Measurements from ENCODE around the gene NET1. TPM values are rescaled to one million over a fixed set of nuclear protein-coding genes. Genes with fewer than 3 reads are reported as not detected.

The NET1 gene
- total and polyA plus RNA-seq, 2 donors (not counting 3 experiments of a cell fraction or from before 2014, with no cell fraction given), result 14.4 to 46.3 TPM

DNA sequence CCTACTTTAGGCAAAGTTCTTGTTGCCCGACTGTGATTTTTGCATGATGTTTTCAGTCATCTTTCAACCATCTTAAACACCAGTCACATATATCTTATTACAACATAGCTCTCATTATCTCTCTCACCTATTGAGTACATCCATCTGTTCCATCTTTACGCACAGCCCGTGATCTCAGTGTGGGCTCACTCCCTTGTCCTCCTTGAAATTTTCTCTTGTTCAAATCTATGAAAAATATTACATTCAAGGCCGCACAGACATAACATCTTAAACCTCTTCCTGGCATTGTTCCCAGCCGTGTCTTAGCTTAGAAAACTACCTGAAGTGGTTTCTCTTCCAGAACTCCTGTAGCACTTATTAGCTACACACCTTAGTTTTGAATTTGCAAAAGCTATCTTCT, 32.6 kb downstream of the NET1 start:
- Histone ChIP-seq H4K20me1 (replicated peaks; ENCODE audit: control insufficient read depth, extremely low read depth, insufficient read depth, low read length) (no peaks in the 10 kb centered on the region), H3K9me3 (replicated peaks; ENCODE audit: control insufficient read depth, insufficient read depth, low read length) (no peaks in the 10 kb centered on the region), H2AFZ (ENCODE audit: low read depth, low read length) (no peak overlapping the region), H3K36me3 (ENCODE audit: control insufficient read depth in 2 of 2, extremely low read depth in 1 of 2, insufficient read depth in 2 of 2, low read length in 2 of 2) (peaks cover 0 to 3% of the 10 kb centered on the region in 2 experiments), H3K4me1 (ENCODE audit: control insufficient read depth, extremely low read depth, insufficient read depth, low read length) (peaks cover 24% of the 10 kb centered on the region), H3K27me3 (ENCODE audit: control insufficient read depth in 2 of 2, insufficient read depth in 2 of 2, low read length in 2 of 2) (no peaks in the 10 kb centered on the region), H3K27ac (ENCODE audit: insufficient read depth, low read depth, low read length) (no peak overlapping the region), H3K9ac (replicated peaks; ENCODE audit: extremely low read depth, insufficient read depth, low read length) (no peak overlapping the region), H3K9me1 (replicated peaks; ENCODE audit: control insufficient read depth, extremely low read depth, insufficient read depth, low read length) (no peaks in the 10 kb centered on the region), H3K4me2 (ENCODE audit: insufficient read depth, low read length) (no peak overlapping the region), H3K4me3 (replicated peaks in 1 of 3; ENCODE audit: insufficient read depth in 1 of 3, low read depth in 1 of 3, low read length in 3 of 3) (no peak overlapping the region), H3K79me2 (ENCODE audit: control insufficient read depth, insufficient read depth, low read length) (peaks cover 41% of the 10 kb centered on the region)
- ChIA-PET CTCF (interaction anchor here (1.0 to 10.4 kb wide), 4 partner anchors 11 to 185 kb away, joined by 4 to 309 read pairs (median 11); no protein-coding TSS in a partner anchor), POLR2A (no interaction called here)
- dilution Hi-C loops (cut with MboI; ENCODE audit: extremely low pct_ligation_motif_present, low sequenced_read_pairs), result no loop called here
- intact Hi-C loops (cut with micrococcal nuclease), result loop anchor here (5.0 to 10.0 kb wide), 2 partner anchors 150 to 427 kb away; no protein-coding TSS in a partner anchor
- BruUV-seq (replicated peaks), result no TSS peak
- FAIRE-seq, result no peak
- no peak for DNase-seq (ENCODE audit: low read depth, low spot score)
- no peak for TF ChIP-seq GATA2 (IDR thresholded peaks at IDR 0.05; ENCODE audit: insufficient read depth, insufficient read length, low read depth, low read length)
- no peak for TF ChIP-seq POLR2AphosphoS5 (IDR thresholded peaks at IDR 0.05; ENCODE audit: insufficient read depth, low read depth, low read length)
- TF ChIP-seq EZH2 (IDR thresholded peaks at IDR 0.05; ENCODE audit: borderline replicate concordance, low read depth, low read length, severe bottlenecking), result no peak
- TF ChIP-seq POLR2A (IDR thresholded peaks at IDR 0.05; ENCODE audit: low read depth, low read length), result no peak
- TF ChIP-seq FOS (IDR thresholded peaks at IDR 0.05; ENCODE audit: borderline replicate concordance, insufficient read depth, low read length), result no peak
- TF ChIP-seq, protein P1, sequence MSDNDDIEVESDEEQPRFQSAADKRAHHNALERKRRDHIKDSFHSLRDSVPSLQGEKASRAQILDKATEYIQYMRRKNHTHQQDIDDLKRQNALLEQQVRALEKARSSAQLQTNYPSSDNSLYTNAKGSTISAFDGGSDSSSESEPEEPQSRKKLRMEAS (IDR thresholded peaks at IDR 0.05; ENCODE audit: insufficient read depth, insufficient read length), result no peak
- TF ChIP-seq, protein P2, sequence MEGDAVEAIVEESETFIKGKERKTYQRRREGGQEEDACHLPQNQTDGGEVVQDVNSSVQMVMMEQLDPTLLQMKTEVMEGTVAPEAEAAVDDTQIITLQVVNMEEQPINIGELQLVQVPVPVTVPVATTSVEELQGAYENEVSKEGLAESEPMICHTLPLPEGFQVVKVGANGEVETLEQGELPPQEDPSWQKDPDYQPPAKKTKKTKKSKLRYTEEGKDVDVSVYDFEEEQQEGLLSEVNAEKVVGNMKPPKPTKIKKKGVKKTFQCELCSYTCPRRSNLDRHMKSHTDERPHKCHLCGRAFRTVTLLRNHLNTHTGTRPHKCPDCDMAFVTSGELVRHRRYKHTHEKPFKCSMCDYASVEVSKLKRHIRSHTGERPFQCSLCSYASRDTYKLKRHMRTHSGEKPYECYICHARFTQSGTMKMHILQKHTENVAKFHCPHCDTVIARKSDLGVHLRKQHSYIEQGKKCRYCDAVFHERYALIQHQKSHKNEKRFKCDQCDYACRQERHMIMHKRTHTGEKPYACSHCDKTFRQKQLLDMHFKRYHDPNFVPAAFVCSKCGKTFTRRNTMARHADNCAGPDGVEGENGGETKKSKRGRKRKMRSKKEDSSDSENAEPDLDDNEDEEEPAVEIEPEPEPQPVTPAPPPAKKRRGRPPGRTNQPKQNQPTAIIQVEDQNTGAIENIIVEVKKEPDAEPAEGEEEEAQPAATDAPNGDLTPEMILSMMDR (IDR thresholded peaks at IDR 0.05; ENCODE audit: extremely low read depth in 1 of 2, insufficient read depth in 1 of 2, low read depth in 1 of 2, low read length in 2 of 2), result no peak
- no peak for TF ChIP-seq JUN (IDR thresholded peaks at IDR 0.05; ENCODE audit: borderline replicate concordance, insufficient read depth, insufficient read length, low read depth)
- TF ChIP-seq MYC (IDR thresholded peaks at IDR 0.05; ENCODE audit: low read depth, low read length), result no peak
